Adrenal gland (tissue), 12 donors: ENCODE results near the gene ROS1. TPM values are rescaled to one million over a fixed set of nuclear protein-coding genes. Genes with fewer than 3 reads are reported as not detected.

ENCODE experiments used
- DNase-seq, 7 donors: peaks; one replicate each; pipeline ENCODE4 v3.0.0-alpha.2; 2019 to 2020
- H3K27ac ChIP-seq, 5 donors: fragments of 200-600 bp; sonication (generic) in 4 of 5; 1 replicate in 3 of 5; 2 replicates in 2 of 5; pipeline versions ENCODE4 v1.5.1 to v1.8.0; 2016 to 2020; ENCODE audit warnings: mild to moderate bottlenecking in 1 of 5
- H3K27me3 ChIP-seq: fragments of 200-600 bp; 2 replicates; pipeline ENCODE4 v1.8.0; 2021
- H3K36me3 ChIP-seq, 2 donors: fragments of 200-600 bp; replicated peaks in 1 of 2; 1 replicate in 1 of 2; 2 replicates in 1 of 2; pipeline versions ENCODE4 v1.5.1 to v1.8.0; 2018 to 2022
- H3K4me1 ChIP-seq, 2 donors: fragments of 200-600 bp; replicated peaks in 1 of 2; 1 replicate in 1 of 2; 2 replicates in 1 of 2; pipeline versions ENCODE4 v1.5.1 to v1.8.0; 2018 to 2021
- H3K4me3 ChIP-seq, 4 donors: fragments of 200-600 bp; sonication (generic) in 3 of 4; one replicate each; pipeline ENCODE4 v1.5.1; 2016 to 2018
- H3K9me3 ChIP-seq, 3 donors: fragments of 200-600 bp; sonication (generic) in 1 of 3; replicated peaks in 1 of 3; 1 replicate in 2 of 3; 2 replicates in 1 of 3; pipeline versions ENCODE4 v1.5.1 to v1.8.0; 2016 to 2021
- CTCF ChIP-seq, 6 experiments: fragments of 450-650 bp in 4 of 6; fragments of 200-600 bp in 2 of 6; sonication (generic) in 1 of 6; IDR thresholded peaks; 1 replicate in 5 of 6; 2 replicates in 1 of 6; pipeline versions ENCODE4 v1.5.1 to v1.8.0; 2016 to 2021; ENCODE audit warnings: antibody characterized with exemption in 6 of 6, mild to moderate bottlenecking in 2 of 6, moderate library complexity in 1 of 6
- POLR2A ChIP-seq, 2 donors: fragments of 450-650 bp; IDR thresholded peaks; one replicate each; pipeline ENCODE4 v1.6.1; 2017; ENCODE audit warnings: antibody characterized with exemption in 2 of 2, mild to moderate bottlenecking in 2 of 2, moderate library complexity in 1 of 2
- WGBS, 4 donors: extraction: QIAGEN DNeasy Blood & Tissue Kit in 2 of 4; methylation state at CpG; one replicate each; pipeline versions ENCODE4 v1.1.5 to v1.1.7; 2013 to 2017; 5-methylcytosine and 5-hydroxymethylcytosine counted together
- intact Hi-C, 2 donors: fragments of 100-400 bp; cut with DNase I; formaldehyde crosslinking; loops; one replicate each; pipeline versions ENCODE4 v1.14.1 to v1.15.0; 2022 to 2023
- polyA plus RNA-seq, 3 donors: library from polyadenylated mRNA; stranded (reverse); fragments of 200-250 nt in 2 of 3; fragments of 350-450 nt in 1 of 3; fragmentation: Illumina TruSeq in 1 of 3; extraction: RNeasy Lipid Tissue Mini Kit (QIAGEN cat#74804) in 1 of 3; gene quantifications; one replicate each; pipeline ENCODE4 v1.2.3, GENCODE V29; 2013 to 2014
- total RNA-seq, 9 donors: library from RNA; depleted of rRNA in 4 of 9; stranded (reverse); fragments of >200 nt in 4 of 9; fragments of 120-200 nt in 1 of 9; fragmentation: NEBNext Ultra II Directional in 1 of 9; extraction: Animal tissue kit (Norgen Biotek cat#: 25700) in 1 of 9; gene quantifications; one replicate each; pipeline versions ENCODE4 v1.1.0 to v1.2.4, GENCODE V29; 2013 to 2023
- donor health status: healthy with polysubstance abuse.
- donor health status: Bipolar disorder and iron deficiency.
- donor health status: DM: yes; HTN: yes; CAD: no.
- donor health status: DM: no; HTN: no; CAD: no.
- donor health status: DM: no; HTN: no; CAD: no.
- donor health status: DM: yes; HTN: yes; CAD: no.

The ROS1 gene
- total and polyA plus RNA-seq, 12 donors, result under 0.01 to 0.11 (median 0.08) TPM; not detected in 9

DNA sequence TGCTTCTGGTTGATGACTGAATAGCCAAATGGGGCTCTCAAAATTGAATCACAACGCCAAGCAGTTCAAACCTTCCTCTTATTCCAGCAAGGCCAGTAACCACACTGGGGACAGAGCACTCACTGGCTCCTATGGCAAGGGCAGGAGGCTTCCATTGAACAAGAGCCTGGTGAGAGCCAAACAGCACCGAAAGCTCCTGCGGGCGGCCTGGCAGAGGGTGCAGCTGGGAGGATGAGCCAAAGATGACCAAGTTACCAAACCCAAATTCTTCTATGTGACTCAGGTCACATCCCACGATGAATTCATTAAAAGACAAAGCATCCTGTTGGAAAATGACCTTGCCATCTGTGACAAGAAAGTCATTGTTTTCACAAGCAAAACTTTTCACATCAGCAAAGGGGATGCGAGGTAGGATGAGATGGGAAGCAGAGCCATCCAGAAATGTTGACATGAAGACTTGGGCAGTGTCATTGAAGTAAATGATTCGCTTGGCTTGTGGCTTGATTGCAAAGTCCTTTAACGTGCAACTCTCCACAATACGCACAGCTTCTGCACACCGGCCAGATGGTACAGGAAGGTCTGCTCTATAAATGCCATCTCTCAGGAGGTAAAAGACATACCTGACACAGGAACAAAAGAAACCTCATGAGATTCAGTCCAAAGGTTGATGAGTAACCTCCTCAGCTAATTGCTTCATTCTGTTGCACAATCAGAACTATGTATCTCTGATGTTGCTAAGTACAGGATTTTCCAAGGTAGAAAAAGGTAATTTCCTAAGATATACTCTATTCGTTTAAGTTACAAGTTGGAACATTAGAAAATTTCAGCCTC is 36.3 kb downstream of the ROS1 start:
- no peak for DNase-seq
- Histone ChIP-seq H3K4me1 (no peaks in the 10 kb centered on the region), H3K9me3 (no peaks in the 10 kb centered on the region), H3K27ac (no peak overlapping the region), H3K4me3 (no peak overlapping the region), H3K36me3 (no peaks in the 10 kb centered on the region), H3K27me3 (no peaks in the 10 kb centered on the region)
- TF ChIP-seq CTCF (IDR thresholded peaks at IDR 0.05) (no peak), POLR2A (IDR thresholded peaks at IDR 0.05) (no peak)
- 77 to 85% (median 80%) methylated on average over 11 of the region's 11 CpGs for WGBS, 4 donors
- intact Hi-C loops, result no loop called here

DNA sequence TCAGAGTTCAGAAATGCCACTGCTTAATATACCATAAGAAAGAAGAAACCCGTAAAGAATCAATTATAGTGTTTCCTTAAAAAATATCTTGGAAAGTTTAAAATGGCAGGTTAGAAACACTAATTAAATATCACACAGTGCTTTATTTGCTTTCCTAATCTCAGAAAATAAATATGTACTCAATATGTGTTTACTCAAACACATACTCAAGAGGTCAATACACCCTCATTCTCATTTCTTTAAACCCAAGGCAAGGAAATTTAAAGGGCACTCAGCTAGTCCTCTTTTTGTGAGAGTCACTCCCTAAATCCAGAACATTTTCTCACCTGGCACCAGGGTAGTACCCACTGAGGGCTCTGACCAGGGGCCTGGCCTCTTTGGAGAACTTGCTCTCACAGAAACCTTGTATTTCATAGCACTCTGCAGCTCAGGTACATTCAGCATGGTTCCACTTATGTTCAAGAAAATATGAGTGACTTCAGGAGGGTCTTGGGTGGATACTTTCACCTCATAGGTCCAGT is 38.2 kb downstream of the ROS1 start:
- no peaks in the 10 kb centered on the region for H3K4me1 ChIP-seq
- no peaks in the 10 kb centered on the region for H3K36me3 ChIP-seq
- H3K27me3 ChIP-seq, result no peaks in the 10 kb centered on the region
- no peak for DNase-seq
- no peak overlapping the region for H3K4me3 ChIP-seq
- intact Hi-C loops, result no loop called here
- H3K27ac ChIP-seq, result no peak overlapping the region
- 82 to 84% (median 83%) methylated on average over 1 of the region's 1 CpG for WGBS, 4 donors
- TF ChIP-seq CTCF (IDR thresholded peaks at IDR 0.05) (no peak), POLR2A (IDR thresholded peaks at IDR 0.05) (no peak)
- no peaks in the 10 kb centered on the region for H3K9me3 ChIP-seq

DNA sequence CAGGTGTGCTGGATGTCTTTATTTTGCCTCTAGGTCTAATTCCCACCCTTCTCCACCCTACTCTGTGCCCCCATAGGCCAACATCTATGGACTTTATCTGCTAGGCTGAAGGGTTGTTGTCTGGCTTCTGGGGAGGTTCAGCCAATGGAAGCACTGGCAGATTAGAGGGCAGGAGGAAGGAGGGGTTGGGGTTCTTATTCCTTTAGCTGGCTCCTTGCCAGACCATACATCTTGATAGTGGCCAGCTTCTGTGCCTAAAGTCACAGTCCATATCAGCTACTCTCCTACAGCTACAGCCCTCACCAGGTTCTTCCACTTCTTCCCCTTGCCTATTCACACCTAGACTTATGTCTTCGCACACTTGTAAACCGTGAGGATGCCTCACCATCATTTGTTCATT is 41.1 kb downstream of the ROS1 start:
- 84 to 92% (median 89%) methylated on average over 2 of the region's 2 CpGs for WGBS, 4 donors
- no peaks in the 10 kb centered on the region for H3K4me1 ChIP-seq

GRCh38 chr6:117381749-117382148 is 44.0 kb downstream of the ROS1 start:
- intact Hi-C loops, result no loop called here
- Histone ChIP-seq H3K36me3 (no peaks in the 10 kb centered on the region), H3K27me3 (no peaks in the 10 kb centered on the region), H3K4me3 (no peak overlapping the region), H3K9me3 (no peaks in the 10 kb centered on the region), H3K27ac (no peak overlapping the region), H3K4me1 (no peaks in the 10 kb centered on the region)
- 50 to 56% (median 54%) methylated on average over 2 of the region's 2 CpGs for WGBS, 4 donors
- no peak for DNase-seq
- no peak for TF ChIP-seq POLR2A (IDR thresholded peaks at IDR 0.05)
- no peak for TF ChIP-seq CTCF (IDR thresholded peaks at IDR 0.05)

More for the DNA sequence above, 41.1 kb downstream of the ROS1 start:
- H3K4me3 ChIP-seq, result no peak overlapping the region
- intact Hi-C loops, result no loop called here
- no peak overlapping the region for H3K27ac ChIP-seq
- TF ChIP-seq CTCF (IDR thresholded peaks at IDR 0.05) (no peak), POLR2A (IDR thresholded peaks at IDR 0.05) (no peak)
- no peak for DNase-seq
- no peaks in the 10 kb centered on the region for H3K27me3 ChIP-seq
- H3K9me3 ChIP-seq, result no peaks in the 10 kb centered on the region
- no peaks in the 10 kb centered on the region for H3K36me3 ChIP-seq
